Skeletal muscle cell (primary cell): ENCODE data around the gene NDUFAF5.
"Not testable (repeated sequence)": the region's sequence is repeated elsewhere in the genome, so short reads cannot be mapped to it uniquely, and the experiment has no call there.

ENCODE experiments used
- DNase-seq: peaks from one replicate; pipeline ENCODE4 v3.0.0-alpha.2; 2010; ENCODE audit warnings: low read depth
- H3K4me3 ChIP-seq: 2 replicates; pipeline ENCODE4 v1.5.1; 2011; ENCODE audit warnings: low read depth, mild to moderate bottlenecking, control low read depth, low read length, moderate library complexity

NDUFAF5 gene

GRCh38 chr20:13784893-13785715 lies at the start of gene NDUFAF5, which contains the start of gene ESF1:
TSS of gene NDUFAF5 (plus strand) at chr20:13785028. CDS start at chr20:13785069, 41 bp downstream.
TSS of gene ESF1 (minus strand) at chr20:13784919. CDS start at chr20:13783140, 1,779 bp downstream.
- DNase-seq = peak; percentile 89
- peak within 1 kb of the TSS; percentile 98 for H3K4me3 ChIP-seq

- DNase-seq = no peak
- no peak overlapping the region for H3K4me3 ChIP-seq
Observed at GRCh38 chr20:13735826-13736225, 49.0 kb upstream of the NDUFAF5 start.

- peak; percentile 59 for DNase-seq
- H3K4me3 ChIP-seq = no peak overlapping the region
Observed at GRCh38 chr20:13736436-13737191, 48.2 kb upstream of the NDUFAF5 start.

- not testable (repeated sequence) for DNase-seq, H3K4me3 ChIP-seq
Observed at GRCh38 chr20:13738187-13738586, 46.6 kb upstream of the NDUFAF5 start.

GRCh38 chr20:13739731-13740649 lies 44.8 kb upstream of the NDUFAF5 start:
- no peak overlapping the region for H3K4me3 ChIP-seq
- no peak for DNase-seq

- DNase-seq = no peak
- H3K4me3 ChIP-seq = no peak overlapping the region
Observed at GRCh38 chr20:13741879-13742278, 42.9 kb upstream of the NDUFAF5 start.

GRCh38 chr20:13744352-13744751 lies 40.5 kb upstream of the NDUFAF5 start:
- no peak for DNase-seq
- no peak overlapping the region for H3K4me3 ChIP-seq

- no peak for DNase-seq
- no peak overlapping the region for H3K4me3 ChIP-seq
Observed at GRCh38 chr20:13745784-13746183, 39.0 kb upstream of the NDUFAF5 start.

GRCh38 chr20:13749811-13750210 lies 35.0 kb upstream of the NDUFAF5 start:
- H3K4me3 ChIP-seq = no peak overlapping the region
- DNase-seq = no peak

- H3K4me3 ChIP-seq = no peak overlapping the region
- no peak for DNase-seq
Observed at GRCh38 chr20:13753436-13754036, 31.3 kb upstream of the NDUFAF5 start.

- H3K4me3 ChIP-seq = no peak overlapping the region
- no peak for DNase-seq
Observed at GRCh38 chr20:13755809-13756208, 29.0 kb upstream of the NDUFAF5 start.

GRCh38 chr20:13756551-13756950 lies 28.3 kb upstream of the NDUFAF5 start:
- H3K4me3 ChIP-seq = no peak overlapping the region
- no peak for DNase-seq

- no peak for DNase-seq
- no peak overlapping the region for H3K4me3 ChIP-seq
Observed at GRCh38 chr20:13758884-13759283, 25.9 kb upstream of the NDUFAF5 start.

GRCh38 chr20:13760451-13760946 lies 24.3 kb upstream of the NDUFAF5 start:
- not testable (repeated sequence) for DNase-seq, H3K4me3 ChIP-seq

- H3K4me3 ChIP-seq = no peak overlapping the region
- DNase-seq = no peak
Observed at GRCh38 chr20:13765299-13765698, 19.5 kb upstream of the NDUFAF5 start.

- no peak overlapping the region for H3K4me3 ChIP-seq
- no peak for DNase-seq
Observed at GRCh38 chr20:13765868-13766416, 18.9 kb upstream of the NDUFAF5 start.

- DNase-seq = no peak
- no peak overlapping the region for H3K4me3 ChIP-seq
Observed at GRCh38 chr20:13770141-13770540, 14.7 kb upstream of the NDUFAF5 start.

- DNase-seq = no peak
- H3K4me3 ChIP-seq = no peak overlapping the region
Observed at GRCh38 chr20:13771853-13772453, 12.9 kb upstream of the NDUFAF5 start.
